BE2C (cell line): ENCODE results near the gene SASH1.

Experiments used
- DNase-seq: peaks from one replicate; pipeline ENCODE4 v3.0.0-alpha.2; 2020
- H3K27me3 ChIP-seq: fragments of 250-450 bp; sonication (Bioruptor Pico); 2 replicates; pipeline ENCODE4 v1.5.1; 2020; ENCODE audit warnings: mild to moderate bottlenecking
- H3K36me3 ChIP-seq: fragments of 250-450 bp; sonication (Bioruptor Pico); 2 replicates; pipeline ENCODE4 v1.5.1; 2020; ENCODE audit warnings: mild to moderate bottlenecking
- H3K4me1 ChIP-seq: fragments of 250-450 bp; sonication (Bioruptor Pico); 2 replicates; pipeline ENCODE4 v1.5.1; 2020
- H3K4me3 ChIP-seq: 2 replicates; pipeline ENCODE4 v1.5.1; 2011; ENCODE audit warnings: low read depth, low read length
- H3K9me3 ChIP-seq: fragments of 250-450 bp; sonication (Bioruptor Pico); 2 replicates; pipeline ENCODE4 v1.5.1; 2020
- CTCF ChIP-seq: IDR thresholded peaks from 2 replicates; pipeline ENCODE4 v1.5.1; 2012; ENCODE audit warnings: mild to moderate bottlenecking, low read depth, low read length

SASH1 gene

GRCh38 chr6:148598724-148599123 lies 256.1 kb downstream of the SASH1 start:
- TF ChIP-seq CTCF, result no peak
- Histone ChIP-seq H3K9me3 (no peaks in the 10 kb centered on the region), H3K4me3 (no peak overlapping the region), H3K27me3 (no peaks in the 10 kb centered on the region), H3K36me3 (no peaks in the 10 kb centered on the region), H3K4me1 (no peaks in the 10 kb centered on the region)
- DNase-seq, result no peak

GRCh38 chr6:148599967-148600426 lies 257.4 kb downstream of the SASH1 start:
- no peaks in the 10 kb centered on the region for H3K27me3 ChIP-seq
- H3K9me3 ChIP-seq, result no peaks in the 10 kb centered on the region
- no peak for DNase-seq
- no peak for TF ChIP-seq CTCF
- no peaks in the 10 kb centered on the region for H3K36me3 ChIP-seq
- H3K4me3 ChIP-seq, result no peak overlapping the region
- no peaks in the 10 kb centered on the region for H3K4me1 ChIP-seq
